Effector memory CD8-positive, alpha-beta T cell (primary cell): Measurements from ENCODE around the gene SULT4A1.

Source experiments
- ATAC-seq: fragments of 150-1000 bp; cut with Tn5 transposase; replicated peaks from 2 replicates; pipeline ENCODE4 v1.10.0; 2021; ENCODE audit warnings: mild to moderate bottlenecking, moderate library complexity
- DNase-seq, 3 experiments: peaks; one replicate each; pipeline ENCODE4 v3.0.0; 2021
- H3K27ac Mint-ChIP-seq, 2 donors: one replicate each; pipeline ENCODE4 v1.8.0; 2022; ENCODE audit warnings: mild to moderate bottlenecking in 2 of 2, mixed read lengths in 2 of 2, moderate library complexity in 2 of 2
- H3K27me3 Mint-ChIP-seq, 2 donors: one replicate each; pipeline ENCODE4 v1.8.0; 2022; ENCODE audit warnings: mixed read lengths in 2 of 2
- H3K36me3 Mint-ChIP-seq: one replicate; pipeline ENCODE4 v1.8.0; 2022; ENCODE audit warnings: mild to moderate bottlenecking, moderate library complexity, mixed read lengths; ENCODE audit not compliant: insufficient read depth
- H3K4me1 Mint-ChIP-seq, 2 donors: one replicate each; pipeline ENCODE4 v1.8.0; 2022; ENCODE audit warnings: low read depth in 2 of 2, mixed read lengths in 2 of 2
- H3K4me3 Mint-ChIP-seq, 2 donors: one replicate each; pipeline ENCODE4 v1.8.0; 2022; ENCODE audit warnings: mild to moderate bottlenecking in 2 of 2, mixed read lengths in 2 of 2, moderate library complexity in 2 of 2
- H3K9me3 Mint-ChIP-seq, 2 donors: one replicate each; pipeline ENCODE4 v1.8.0; 2022; ENCODE audit warnings: mixed read lengths in 2 of 2

Gene SULT4A1

GRCh38 chr22:43798492-43798891 is 63.8 kb downstream of the SULT4A1 start:
- no peaks in the 10 kb centered on the region for H3K36me3 Mint-ChIP-seq
- no peak overlapping the region for H3K4me3 Mint-ChIP-seq
- peaks cover 11 to 14% of the 10 kb centered on the region in 2 donors for H3K9me3 Mint-ChIP-seq
- ATAC-seq (no peak), DNase-seq (no peak)
- no peaks in the 10 kb centered on the region for H3K4me1 Mint-ChIP-seq
- peaks cover 67 to 74% of the 10 kb centered on the region in 2 donors for H3K27me3 Mint-ChIP-seq
- H3K27ac Mint-ChIP-seq, result no peak overlapping the region

GRCh38 chr22:43796567-43796966 is 65.7 kb downstream of the SULT4A1 start:
- no peak for ATAC-seq

GRCh38 chr22:43795320-43795719 is 67.0 kb downstream of the SULT4A1 start:
- Mint-ChIP-seq H3K27ac (no peak overlapping the region), H3K4me1 (no peaks in the 10 kb centered on the region), H3K4me3 (no peak overlapping the region), H3K9me3 (peaks cover 6% of the 10 kb centered on the region in 2 donors), H3K36me3 (no peaks in the 10 kb centered on the region), H3K27me3 (peaks cover 39 to 51% of the 10 kb centered on the region in 2 donors)
- DNase-seq (no peak), ATAC-seq (no peak)

More at GRCh38 chr22:43796567-43796966, 65.7 kb downstream of the SULT4A1 start:
- H3K36me3 Mint-ChIP-seq, result no peaks in the 10 kb centered on the region
- H3K27me3 Mint-ChIP-seq, result peaks cover 51 to 63% of the 10 kb centered on the region in 2 donors
- H3K9me3 Mint-ChIP-seq, result peaks cover 11 to 14% of the 10 kb centered on the region in 2 donors
- no peak overlapping the region for H3K4me3 Mint-ChIP-seq
- H3K27ac Mint-ChIP-seq, result no peak overlapping the region
- no peak for DNase-seq
- no peaks in the 10 kb centered on the region for H3K4me1 Mint-ChIP-seq

- no peaks in the 10 kb centered on the region for H3K4me1 Mint-ChIP-seq
- no peak for ATAC-seq
- H3K27me3 Mint-ChIP-seq, result peaks cover 24 to 27% of the 10 kb centered on the region in 2 donors
- no peak overlapping the region for H3K27ac Mint-ChIP-seq
- no peaks in the 10 kb centered on the region for H3K36me3 Mint-ChIP-seq
- H3K9me3 Mint-ChIP-seq, result no peaks in the 10 kb centered on the region
- no peak for DNase-seq
- no peak overlapping the region for H3K4me3 Mint-ChIP-seq
Observed at GRCh38 chr22:43792905-43793304, 69.4 kb downstream of the SULT4A1 start.

- no peak overlapping the region for H3K4me3 Mint-ChIP-seq
- no peaks in the 10 kb centered on the region for H3K4me1 Mint-ChIP-seq
- H3K27ac Mint-ChIP-seq, result no peak overlapping the region
- no peak for DNase-seq
- no peaks in the 10 kb centered on the region for H3K9me3 Mint-ChIP-seq
- H3K36me3 Mint-ChIP-seq, result no peaks in the 10 kb centered on the region
- H3K27me3 Mint-ChIP-seq, result peaks cover 14 to 16% of the 10 kb centered on the region in 2 donors
- no peak for ATAC-seq
Observed at GRCh38 chr22:43789452-43789851, 72.9 kb downstream of the SULT4A1 start.

GRCh38 chr22:43783777-43784176 is 78.5 kb downstream of the SULT4A1 start:
- Mint-ChIP-seq H3K4me3 (no peak overlapping the region), H3K27me3 (peaks cover 16 to 20% of the 10 kb centered on the region in 2 donors), H3K4me1 (no peaks in the 10 kb centered on the region), H3K9me3 (no peaks in the 10 kb centered on the region), H3K36me3 (peaks cover 4% of the 10 kb centered on the region), H3K27ac (no peak overlapping the region)
- ATAC-seq, result no peak
- no peak for DNase-seq

- no peak for ATAC-seq
- Mint-ChIP-seq H3K27me3 (peaks cover 12 to 20% of the 10 kb centered on the region in 2 donors), H3K4me1 (no peaks in the 10 kb centered on the region), H3K9me3 (no peaks in the 10 kb centered on the region), H3K27ac (no peak overlapping the region), H3K4me3 (no peak overlapping the region), H3K36me3 (peaks cover 4% of the 10 kb centered on the region)
- DNase-seq, result no peak
Observed at GRCh38 chr22:43782448-43782847, 79.9 kb downstream of the SULT4A1 start.

- H3K9me3 Mint-ChIP-seq, result no peaks in the 10 kb centered on the region
- ATAC-seq, result no peak
- H3K27me3 Mint-ChIP-seq, result peaks cover 0 to 30% of the 10 kb centered on the region in 2 donors
- H3K4me3 Mint-ChIP-seq, result no peak overlapping the region
- DNase-seq, result no peak
- H3K27ac Mint-ChIP-seq, result no peak overlapping the region
- H3K36me3 Mint-ChIP-seq, result peaks cover 4% of the 10 kb centered on the region
- H3K4me1 Mint-ChIP-seq, result no peaks in the 10 kb centered on the region
Observed at GRCh38 chr22:43777286-43777685, 85.0 kb downstream of the SULT4A1 start.

- no peak for DNase-seq
- Mint-ChIP-seq H3K9me3 (no peaks in the 10 kb centered on the region), H3K27ac (no peak overlapping the region), H3K4me3 (no peak overlapping the region), H3K36me3 (peaks cover 4% of the 10 kb centered on the region), H3K4me1 (no peaks in the 10 kb centered on the region), H3K27me3 (peaks cover 8 to 30% of the 10 kb centered on the region in 2 donors)
- no peak for ATAC-seq
Observed at GRCh38 chr22:43776081-43776670, 86.1 kb downstream of the SULT4A1 start.
